CMK (cell line): ENCODE measurements around the gene TNFRSF8.
"Not testable (repeated sequence)": the region's sequence is repeated elsewhere in the genome, so short reads cannot be mapped to it uniquely, and the experiment has no call there.

Experiments used
- DNase-seq: peaks from one replicate; pipeline ENCODE4 v3.0.0-alpha.2; 2010; ENCODE audit warnings: low read depth

TNFRSF8 gene

GRCh38 chr1:12063141-12064072 is at the start of gene TNFRSF8:
TNFRSF8 (plus strand) TSS chr1:12063303; CDS start chr1:12063599, 296 bp downstream.
- no peak for DNase-seq

GRCh38 chr1:12014141-12014991 is 48.7 kb upstream of the TNFRSF8 start:
- DNase-seq: no peak

GRCh38 chr1:12015001-12015491 is 48.1 kb upstream of the TNFRSF8 start:
- no peak for DNase-seq

DNA sequence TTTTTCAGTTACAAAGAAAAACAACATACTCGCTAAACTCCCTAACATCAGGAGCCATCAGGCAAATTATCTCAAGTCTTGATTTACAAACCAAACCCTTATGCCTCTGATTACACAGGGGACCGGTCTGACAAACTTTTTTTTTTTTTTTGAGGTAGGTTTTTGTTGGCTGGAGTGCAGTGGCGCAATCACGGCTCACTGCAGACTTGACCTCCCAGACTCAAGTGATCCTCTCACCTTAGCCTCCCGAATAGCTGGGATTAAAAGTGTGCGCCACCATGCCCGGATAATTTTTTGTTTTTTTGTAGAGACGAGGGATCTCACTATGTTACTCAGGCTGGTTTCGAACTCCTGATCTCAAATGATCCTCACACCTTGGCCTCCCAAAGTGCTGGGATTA is 47.6 kb upstream of the TNFRSF8 start:
- DNase-seq: no peak

DNA sequence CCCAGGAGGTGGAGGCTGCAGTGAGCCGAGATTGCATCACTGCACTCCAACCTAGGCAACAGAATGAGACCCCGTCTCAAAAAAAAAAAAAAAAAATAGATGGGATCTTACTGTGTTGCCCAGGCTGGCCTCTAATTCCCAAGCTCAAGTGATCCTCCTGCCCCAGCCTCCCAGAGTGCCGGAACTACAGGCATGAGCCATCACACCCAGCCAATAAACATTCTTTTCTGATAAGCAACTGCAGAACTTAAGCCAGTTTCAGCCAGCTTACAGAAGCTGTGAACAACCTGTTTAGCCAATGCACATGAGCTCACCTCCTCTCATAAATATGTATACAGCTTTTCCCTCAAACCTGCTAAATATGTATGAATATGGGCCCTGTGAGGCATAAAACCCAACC is 46.9 kb upstream of the TNFRSF8 start:
- no peak for DNase-seq

GRCh38 chr1:12019858-12020509 is 43.1 kb upstream of the TNFRSF8 start:
- no peak for DNase-seq

- no peak for DNase-seq
Measured at GRCh38 chr1:12021616-12022015, 41.5 kb upstream of the TNFRSF8 start.

DNA sequence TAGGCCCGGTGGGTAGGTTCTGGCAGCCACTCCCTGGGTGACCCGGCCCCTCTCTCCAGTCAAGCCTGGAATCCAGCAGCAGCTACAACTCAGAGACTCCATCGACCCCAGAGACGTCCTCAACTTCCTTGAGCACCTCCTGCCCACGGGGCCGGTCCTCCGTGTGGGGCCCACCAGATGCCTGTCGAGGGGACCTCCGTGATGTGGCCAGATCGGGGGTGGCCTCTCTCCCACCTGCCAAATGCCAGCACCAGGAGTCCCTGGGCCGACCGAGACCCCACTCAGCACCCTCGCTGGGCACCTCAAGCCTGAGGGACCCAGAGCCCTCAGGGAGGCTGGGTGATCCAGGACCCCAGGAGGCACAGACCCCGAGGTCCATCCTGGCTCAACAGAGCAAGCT is 41.1 kb upstream of the TNFRSF8 start:
- DNase-seq: no peak

DNA sequence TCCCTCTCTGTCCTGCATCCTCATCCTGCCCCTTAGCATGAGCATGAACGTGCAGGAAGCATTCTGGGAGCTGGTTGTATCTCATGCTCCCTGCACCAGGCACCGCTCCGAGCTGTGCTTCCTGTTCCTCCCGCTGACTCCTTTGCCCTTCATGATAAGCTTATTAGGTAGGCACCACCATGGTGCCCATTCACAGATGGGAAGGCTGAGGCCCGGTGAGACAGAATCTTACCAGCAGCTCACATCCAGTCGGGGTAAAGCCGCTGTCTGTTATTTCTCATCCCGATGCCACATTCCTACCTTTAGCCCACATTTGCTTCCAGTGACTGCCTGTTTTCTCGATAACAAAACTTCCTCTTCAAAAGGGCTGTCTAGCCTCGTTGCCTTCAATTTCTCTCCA is 36.5 kb upstream of the TNFRSF8 start:
- DNase-seq: no peak

DNA sequence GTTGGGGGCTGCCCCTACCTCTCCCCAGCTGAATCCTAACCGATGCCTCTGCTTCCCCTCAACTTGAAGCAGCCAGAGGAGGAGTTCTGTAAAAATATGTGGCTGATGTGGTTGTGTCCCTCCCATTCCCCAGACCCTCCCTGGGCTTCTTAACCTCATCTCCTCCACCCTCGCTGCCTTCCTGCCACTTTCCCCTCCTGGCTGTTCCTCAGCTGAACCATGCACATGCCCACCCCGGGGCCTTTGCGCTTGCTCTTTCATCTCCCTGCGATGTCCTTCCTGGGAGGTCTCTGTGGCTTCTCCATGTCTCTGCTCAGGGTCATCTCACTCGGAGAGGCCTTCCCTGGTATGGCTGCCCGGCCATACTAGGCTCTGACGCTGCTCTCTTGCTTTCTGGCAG is 34.9 kb upstream of the TNFRSF8 start:
- DNase-seq: no peak

GRCh38 chr1:12028957-12029511 is 34.1 kb upstream of the TNFRSF8 start:
- no peak for DNase-seq

DNA sequence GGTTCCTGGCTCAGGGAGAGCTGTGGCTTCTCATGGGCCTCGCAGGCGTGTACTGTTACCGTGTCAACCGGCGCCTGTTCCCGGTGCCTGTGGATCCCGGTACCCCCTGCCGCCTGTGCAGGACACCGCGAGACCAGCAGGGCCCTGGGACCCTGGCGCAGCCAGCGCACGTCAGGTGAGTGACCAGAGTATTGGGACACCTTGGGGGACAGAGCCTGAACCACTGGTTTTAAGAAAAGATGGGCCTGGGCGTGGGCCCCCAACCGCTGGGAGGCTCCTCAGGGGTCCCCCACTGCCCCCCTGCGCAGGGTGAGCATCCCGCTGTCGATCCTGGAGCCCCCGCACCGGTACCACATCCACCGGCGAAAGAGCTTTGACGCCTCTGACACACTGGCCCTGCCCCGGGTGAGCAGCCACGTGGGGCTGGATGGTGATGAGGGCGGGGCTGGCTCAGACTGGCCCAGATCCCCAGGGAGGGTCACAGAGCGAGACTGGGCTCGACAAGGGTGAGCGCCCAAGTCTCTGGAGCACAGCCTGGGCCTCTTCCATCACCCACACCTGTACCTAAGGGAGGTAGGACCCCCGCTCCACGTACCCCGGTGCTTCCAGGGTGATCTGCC is 33.3 kb upstream of the TNFRSF8 start:
- no peak for DNase-seq

- no peak for DNase-seq
Measured at GRCh38 chr1:12031039-12031980, 31.8 kb upstream of the TNFRSF8 start.

DNA sequence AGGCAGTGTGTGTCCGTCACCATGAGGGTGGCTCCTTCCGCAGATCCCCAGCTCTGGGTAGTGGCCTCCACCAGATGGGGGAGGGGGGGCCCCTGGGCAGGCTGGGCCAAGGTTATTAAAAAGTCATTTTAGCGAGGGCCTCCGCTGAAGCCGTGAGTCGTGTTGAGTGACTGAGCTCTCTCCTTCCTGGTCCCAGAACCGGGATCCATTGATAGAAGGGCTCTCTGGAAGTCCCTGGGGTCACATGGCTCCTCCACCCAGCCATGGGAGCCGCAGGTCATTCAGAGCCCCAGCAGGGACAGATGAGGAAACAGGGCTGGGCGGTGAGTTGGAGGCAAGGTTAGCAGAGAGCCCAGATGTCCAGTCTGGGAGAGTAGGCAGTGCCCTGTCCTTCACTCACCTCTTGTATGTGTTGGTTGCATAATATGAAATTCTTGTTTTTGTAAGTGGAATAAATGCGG is 30.9 kb upstream of the TNFRSF8 start:
- no peak for DNase-seq

DNA sequence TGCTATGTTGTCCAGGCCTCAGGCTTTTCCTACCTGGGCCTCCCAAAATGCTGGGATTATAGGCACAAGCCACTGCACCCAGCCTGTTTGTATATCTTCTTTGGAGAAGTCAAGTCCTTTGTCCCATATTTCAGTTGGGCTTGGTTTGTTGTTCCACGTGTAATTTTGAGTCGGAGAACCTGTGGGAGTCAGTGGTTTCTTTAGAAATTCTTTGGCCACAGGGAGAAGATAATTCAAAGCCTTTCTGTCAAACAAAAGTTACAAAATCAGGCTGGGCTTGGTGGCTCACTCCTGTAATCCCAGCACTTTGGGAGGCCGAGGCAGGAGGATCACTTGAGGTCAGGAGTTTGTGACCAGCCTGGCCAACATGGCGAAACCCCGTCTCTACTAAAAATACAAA is 29.7 kb upstream of the TNFRSF8 start:
- not testable (repeated sequence) for DNase-seq

GRCh38 chr1:12034381-12034801 is 28.7 kb upstream of the TNFRSF8 start:
- no peak for DNase-seq

DNA sequence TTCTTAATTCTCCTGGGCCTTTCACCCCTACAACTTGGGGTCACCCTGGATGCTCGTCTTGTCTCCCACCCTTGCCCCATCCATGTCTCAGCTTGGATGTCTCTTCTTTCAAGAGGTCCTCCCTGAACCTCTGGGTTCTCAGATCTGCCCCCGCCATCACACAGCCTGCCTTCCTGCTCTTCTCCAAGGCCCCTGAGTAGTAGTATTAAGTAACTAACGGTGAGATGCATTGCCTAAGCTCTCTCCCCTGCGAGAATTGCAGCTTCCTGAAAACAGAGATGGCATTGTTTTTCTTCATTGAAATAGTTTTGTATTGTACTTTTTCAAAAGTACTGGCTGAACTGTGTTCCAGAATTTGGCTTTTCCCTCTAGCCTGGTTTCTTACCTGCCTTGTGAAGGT is 27.8 kb upstream of the TNFRSF8 start:
- no peak for DNase-seq

DNA sequence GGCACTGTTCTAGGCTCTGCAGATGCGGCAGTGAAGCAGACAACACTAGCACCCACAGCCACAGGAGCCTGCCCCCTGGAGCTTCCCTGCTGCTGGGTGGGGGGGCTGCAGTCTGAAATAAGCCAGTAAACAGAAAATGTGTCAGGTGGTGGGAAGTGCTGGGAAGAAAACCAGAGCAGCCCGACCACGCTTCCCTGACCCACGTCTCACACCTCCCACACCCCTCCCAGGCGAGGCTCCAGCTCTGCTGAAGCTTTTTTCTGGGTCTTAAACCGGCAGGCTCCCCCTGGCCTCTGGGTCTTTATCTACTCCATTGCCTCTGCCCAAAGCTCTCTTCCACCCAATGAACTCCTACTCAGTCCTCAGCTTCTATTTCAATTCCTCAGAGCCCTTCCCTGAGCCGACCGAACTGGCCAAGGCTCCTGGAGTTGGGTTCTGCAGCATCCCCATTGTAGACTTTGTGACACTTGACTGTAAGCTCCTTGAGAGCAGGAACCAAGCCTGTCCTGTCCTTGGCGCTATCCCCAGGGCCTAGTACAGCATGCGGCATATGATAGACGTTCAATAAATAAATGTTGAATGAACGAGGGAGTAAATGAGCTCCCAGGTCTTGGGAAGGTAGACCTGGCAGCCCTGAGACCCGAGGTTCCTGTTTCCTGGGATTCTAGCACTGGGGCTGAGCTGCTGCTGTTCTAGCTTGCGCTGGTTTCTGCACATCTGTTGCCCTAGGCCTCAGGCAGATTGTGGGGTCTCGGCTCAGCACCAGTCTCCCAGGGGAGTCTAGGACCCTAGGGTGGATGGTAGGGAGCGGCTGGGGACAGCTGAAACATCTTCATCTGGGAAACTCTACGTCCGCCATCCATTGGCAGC is 25.4 kb upstream of the TNFRSF8 start:
- no peak for DNase-seq
